Body of pancreas (tissue), 4 donors: ENCODE data around the gene GPR156. TPM values are rescaled to one million over a fixed set of nuclear protein-coding genes. Genes with fewer than 3 reads are reported as not detected.

Experiments
- ATAC-seq: fragments of 150-250 bp; one replicate; pipeline ENCODE4 v1.9.1; 2016
- DNase-seq, 4 donors: peaks; one replicate each; pipeline ENCODE4 v3.0.0-alpha.2; 2019
- H3K27ac ChIP-seq, 4 donors: fragments of 200-600 bp; sonication (generic); 1 replicate in 3 of 4; 2 replicates in 1 of 4; pipeline versions ENCODE4 v1.5.1 to v1.6.1; 2016 to 2019; ENCODE audit warnings: mild to moderate bottlenecking in 1 of 4, mixed read lengths in 1 of 4, moderate library complexity in 1 of 4
- H3K27me3 ChIP-seq, 2 donors: fragments of 200-600 bp; sonication (generic); one replicate each; pipeline ENCODE4 v1.6.0; 2016; ENCODE audit warnings: mild to moderate bottlenecking in 1 of 2
- H3K36me3 ChIP-seq, 2 donors: fragments of 200-600 bp; sonication (generic); replicated peaks in 1 of 2; 2 replicates each; pipeline ENCODE4 v1.5.1; 2016; ENCODE audit warnings: low read depth in 2 of 2; ENCODE audit not compliant: insufficient read depth in 1 of 2
- H3K4me1 ChIP-seq: fragments of 200-600 bp; sonication (generic); one replicate; pipeline ENCODE4 v1.6.0; 2016
- H3K4me3 ChIP-seq, 2 donors: fragments of 200-600 bp; sonication (generic); 1 replicate in 1 of 2; 2 replicates in 1 of 2; pipeline ENCODE4 v1.5.1; 2016 to 2019
- H3K9me3 ChIP-seq, 3 donors: fragments of 200-600 bp; sonication (generic); 1 replicate in 2 of 3; 2 replicates in 1 of 3; pipeline ENCODE4 v1.5.1; 2016
- POLR2A ChIP-seq, 3 donors: fragments of 450-650 bp; IDR thresholded peaks; one replicate each; pipeline ENCODE4 v1.6.1; 2016; ENCODE audit warnings: antibody characterized with exemption in 3 of 3, mild to moderate bottlenecking in 2 of 3
- WGBS, 2 donors: methylation state at CpG; one replicate each; pipeline ENCODE4 v1.1.5; 2017; 5-methylcytosine and 5-hydroxymethylcytosine counted together
- intact Hi-C: fragments of 100-400 bp; cut with DNase I; formaldehyde crosslinking; loops from one replicate; pipeline ENCODE4 v1.15.1; 2023
- total RNA-seq, 2 donors: library from RNA; depleted of rRNA; stranded (reverse); fragments of >200 nt; gene quantifications; one replicate each; pipeline ENCODE4 v1.1.0, GENCODE V29; 2016
- TF ChIP-seq, protein P1 (sequence below), 7 experiments: fragments of 450-650 bp in 4 of 7; fragments of 200-600 bp in 3 of 7; sonication (generic) in 3 of 7; IDR thresholded peaks; one replicate each; pipeline ENCODE4 v1.5.1; 2016 to 2019; ENCODE audit warnings: antibody characterized with exemption in 7 of 7

GPR156 gene
- total RNA-seq, 2 donors from 2014 or later = not detected

DNA sequence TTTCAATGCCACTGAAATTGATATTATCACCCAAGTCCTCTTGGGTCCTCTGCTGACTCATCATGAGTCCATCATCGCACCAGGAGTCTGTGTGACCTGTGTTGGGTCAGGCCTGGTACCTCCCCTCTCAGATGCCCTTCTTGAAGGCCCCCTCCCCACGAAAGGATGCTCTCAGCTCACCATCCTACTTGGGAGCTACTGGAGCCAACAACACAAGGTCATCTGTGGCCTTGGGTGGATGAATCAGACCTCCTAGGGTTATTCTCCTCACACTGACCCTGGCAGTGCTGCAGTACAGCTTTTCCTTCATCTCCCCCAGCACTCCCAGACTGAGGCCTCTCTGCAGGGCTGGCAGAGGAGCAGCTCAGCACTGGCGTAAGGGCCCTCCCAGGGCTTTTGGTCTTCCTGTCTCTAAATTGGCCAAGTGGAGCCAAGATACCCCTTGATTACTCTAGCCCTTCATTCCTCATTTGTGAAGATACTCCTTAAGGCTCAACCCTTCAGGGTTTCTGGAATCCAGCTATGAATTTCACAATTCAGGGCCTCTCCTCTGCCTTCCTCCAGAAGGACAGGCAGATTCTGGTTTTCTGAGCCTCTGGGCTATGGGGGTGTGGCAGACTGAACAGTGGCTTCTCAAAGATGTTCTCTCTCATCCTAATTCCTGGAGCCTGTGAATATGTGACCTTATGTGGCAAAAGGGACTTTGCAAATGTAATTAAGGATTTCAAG, 110.0 kb downstream of the GPR156 start:
- DNase-seq (no peak), ATAC-seq (no peak)
- intact Hi-C loops = no loop called here
- Histone ChIP-seq H3K36me3 (no peaks in the 10 kb centered on the region), H3K27ac (no peak overlapping the region), H3K9me3 (no peaks in the 10 kb centered on the region), H3K4me3 (no peak overlapping the region), H3K27me3 (no peaks in the 10 kb centered on the region), H3K4me1 (no peaks in the 10 kb centered on the region)
- TF ChIP-seq, protein P1, sequence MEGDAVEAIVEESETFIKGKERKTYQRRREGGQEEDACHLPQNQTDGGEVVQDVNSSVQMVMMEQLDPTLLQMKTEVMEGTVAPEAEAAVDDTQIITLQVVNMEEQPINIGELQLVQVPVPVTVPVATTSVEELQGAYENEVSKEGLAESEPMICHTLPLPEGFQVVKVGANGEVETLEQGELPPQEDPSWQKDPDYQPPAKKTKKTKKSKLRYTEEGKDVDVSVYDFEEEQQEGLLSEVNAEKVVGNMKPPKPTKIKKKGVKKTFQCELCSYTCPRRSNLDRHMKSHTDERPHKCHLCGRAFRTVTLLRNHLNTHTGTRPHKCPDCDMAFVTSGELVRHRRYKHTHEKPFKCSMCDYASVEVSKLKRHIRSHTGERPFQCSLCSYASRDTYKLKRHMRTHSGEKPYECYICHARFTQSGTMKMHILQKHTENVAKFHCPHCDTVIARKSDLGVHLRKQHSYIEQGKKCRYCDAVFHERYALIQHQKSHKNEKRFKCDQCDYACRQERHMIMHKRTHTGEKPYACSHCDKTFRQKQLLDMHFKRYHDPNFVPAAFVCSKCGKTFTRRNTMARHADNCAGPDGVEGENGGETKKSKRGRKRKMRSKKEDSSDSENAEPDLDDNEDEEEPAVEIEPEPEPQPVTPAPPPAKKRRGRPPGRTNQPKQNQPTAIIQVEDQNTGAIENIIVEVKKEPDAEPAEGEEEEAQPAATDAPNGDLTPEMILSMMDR (IDR thresholded peaks at IDR 0.05) = no peak
- no peak for TF ChIP-seq POLR2A (IDR thresholded peaks at IDR 0.05)
- WGBS, 2 donors = 70 to 100% methylated on average over 1 to 2 of the region's 3 CpGs

DNA sequence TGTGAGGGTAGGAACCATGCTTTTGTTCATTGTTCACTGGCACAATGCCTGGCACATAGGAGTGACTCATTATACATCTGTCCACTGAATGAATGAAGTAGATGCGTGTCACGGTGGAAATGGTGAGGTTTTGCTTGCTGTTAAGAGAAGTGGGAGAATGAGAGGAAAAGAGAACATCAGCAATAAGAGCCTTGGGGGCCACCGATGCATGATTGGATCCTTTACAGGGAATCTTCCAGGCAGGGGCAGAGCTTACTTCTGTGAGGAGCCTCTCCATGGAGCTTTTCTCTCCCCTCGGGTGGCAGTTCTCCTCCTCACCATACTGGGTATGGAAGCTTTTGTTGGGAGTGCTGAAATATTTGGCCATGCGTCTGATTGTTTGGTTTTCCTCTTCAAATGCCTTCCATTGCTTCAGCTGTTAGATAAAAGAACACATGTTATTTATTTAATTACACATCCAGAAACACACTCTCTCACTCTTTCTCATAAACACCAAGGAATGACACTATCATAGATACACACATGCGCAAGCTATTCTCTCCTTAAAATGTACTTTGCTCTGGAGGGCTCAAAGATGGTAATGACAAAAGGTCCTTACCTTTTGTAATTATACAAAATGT, 111.9 kb downstream of the GPR156 start:
- 89% methylated on average over 6 of the region's 6 CpGs for WGBS, 2 donors
- ATAC-seq (no peak), DNase-seq (no peak)
- Histone ChIP-seq H3K4me1 (no peaks in the 10 kb centered on the region), H3K27me3 (no peaks in the 10 kb centered on the region), H3K4me3 (no peak overlapping the region), H3K36me3 (no peaks in the 10 kb centered on the region), H3K27ac (no peak overlapping the region), H3K9me3 (no peaks in the 10 kb centered on the region)
- intact Hi-C loops = no loop called here
- TF ChIP-seq, protein P1 (IDR thresholded peaks at IDR 0.05) = no peak
- no peak for TF ChIP-seq POLR2A (IDR thresholded peaks at IDR 0.05)

DNA sequence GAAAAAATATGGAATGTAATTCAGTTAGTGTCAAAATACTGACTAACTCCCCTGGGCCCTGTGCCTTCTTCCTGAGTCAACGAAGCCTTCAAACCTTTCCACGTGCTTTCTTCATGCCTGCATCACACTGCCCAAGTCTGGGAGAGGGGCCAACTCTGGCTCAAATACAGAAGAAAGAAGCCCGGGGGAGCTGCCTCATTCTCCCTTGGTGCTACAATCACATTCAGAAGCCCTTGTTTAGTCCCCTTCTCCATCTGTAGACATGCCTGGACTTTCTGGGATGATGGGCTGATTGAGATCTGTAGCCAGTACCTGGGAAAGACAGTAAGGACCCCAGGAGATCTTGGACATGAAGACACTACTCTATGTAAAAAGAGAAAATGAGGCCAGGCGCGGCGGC, 113.0 kb downstream of the GPR156 start:
- no peaks in the 10 kb centered on the region for H3K27me3 ChIP-seq
- H3K4me3 ChIP-seq = no peak overlapping the region
- H3K27ac ChIP-seq = no peak overlapping the region
- DNase-seq = no peak
- no peak for ATAC-seq
- H3K9me3 ChIP-seq = no peaks in the 10 kb centered on the region
- H3K4me1 ChIP-seq = no peaks in the 10 kb centered on the region
- 67 to 71% methylated on average over 6 of the region's 6 CpGs for WGBS, 2 donors
- TF ChIP-seq POLR2A (IDR thresholded peaks at IDR 0.05) = no peak
- TF ChIP-seq, protein P1 (IDR thresholded peaks at IDR 0.05) = no peak
- intact Hi-C loops = no loop called here
- H3K36me3 ChIP-seq = no peaks in the 10 kb centered on the region

DNA sequence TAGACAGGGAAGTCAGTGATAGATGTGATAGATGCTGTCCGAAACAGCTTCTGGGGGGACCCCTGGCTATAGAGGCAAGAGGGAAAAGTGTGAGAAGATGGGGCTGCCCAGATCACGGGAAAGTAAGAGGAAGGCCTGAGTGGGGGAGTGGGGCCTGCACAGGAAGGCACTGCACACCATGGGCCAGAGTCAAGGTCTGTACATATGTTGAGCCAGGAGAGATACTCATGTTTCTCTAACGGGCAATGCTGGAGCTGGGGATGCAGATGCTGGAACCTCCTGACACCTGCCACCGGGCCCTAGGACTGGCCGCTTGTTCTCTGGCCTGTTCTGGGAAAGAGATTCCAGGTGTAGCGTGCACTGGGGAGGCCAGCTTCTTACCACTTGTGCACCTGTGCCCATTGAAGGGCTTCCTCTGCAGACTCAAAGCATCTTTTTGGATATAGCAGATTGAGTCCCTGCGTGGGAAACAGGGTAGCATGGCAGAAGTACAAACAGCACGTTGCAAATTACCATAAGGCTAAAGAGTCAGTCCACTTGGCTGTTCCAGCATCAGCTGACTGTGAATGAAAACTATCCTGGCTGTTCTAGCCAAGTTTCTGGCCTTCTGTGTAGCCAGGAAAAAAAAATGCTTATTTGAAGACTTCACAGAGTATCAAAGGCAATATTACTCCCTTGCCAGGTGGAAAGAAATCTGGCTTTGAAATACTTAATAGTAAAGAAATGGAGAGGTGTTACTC, 113.7 kb downstream of the GPR156 start:
- no peak for DNase-seq
- no peaks in the 10 kb centered on the region for H3K4me1 ChIP-seq
- no peaks in the 10 kb centered on the region for H3K27me3 ChIP-seq
- WGBS, 2 donors = 76 to 81% methylated on average over 8 of the region's 8 CpGs
- no peaks in the 10 kb centered on the region for H3K36me3 ChIP-seq
- no peak for ATAC-seq
- H3K27ac ChIP-seq = no peak overlapping the region
- TF ChIP-seq, protein P1 (IDR thresholded peaks at IDR 0.05) = no peak
- no peak for TF ChIP-seq POLR2A (IDR thresholded peaks at IDR 0.05)
- intact Hi-C loops = no loop called here
- no peaks in the 10 kb centered on the region for H3K9me3 ChIP-seq
- H3K4me3 ChIP-seq = no peak overlapping the region
